HCT116 (cell line): ENCODE results near the gene PMAIP1. TPM values are rescaled to one million over a fixed set of nuclear protein-coding genes. Genes with fewer than 3 reads are reported as not detected.

Source experiments
- ATAC-seq: fragments of 200-7000 bp; cut with Tn5 transposase; 2 replicates; pipeline ENCODE4 v1.9.1; 2020; ENCODE audit warnings: mild to moderate bottlenecking, moderate library complexity
- BruUV-seq: library from RNA; stranded (reverse); fragments of 400-500 nt; replicated peaks from 2 replicates; lab custom pipeline; 2021; lab: Mats Ljungman, UMichigan
- CTCF ChIA-PET: fragments of 300-600 bp; sonication (Branson Sonifier 250); formaldehyde crosslinking; loops from one replicate; lab custom pipeline; 2021; ENCODE audit warnings: antibody characterized with exemption; lab: Charles Lee
- POLR2A ChIA-PET: fragments of 300-600, 350-600 bp; sonication (Branson Sonifier 250); formaldehyde crosslinking; loops from one replicate; lab custom pipeline; 2021; ENCODE audit warnings: antibody characterized with exemption; lab: Charles Lee
- RAD21 ChIA-PET, 2 experiments: fragments of 300-600 bp; sonication (Branson Sonifier 250); formaldehyde crosslinking; loops; one replicate each; lab custom pipeline; 2023; ENCODE audit warnings: low total read pairs in 2 of 2; ENCODE audit not compliant: uncharacterized antibody in 2 of 2, unreplicated experiment in 2 of 2, low non-redundant PET in 1 of 2; lab: Charles Lee
- DNase-seq: peaks from one replicate; pipeline ENCODE4 v3.0.0-alpha.2; 2010; ENCODE audit warnings: low read depth, low spot score
- H2AFZ ChIP-seq: fragments of 200-600 bp; shearing (Covaris generic), sonication (generic); 2 replicates; pipeline ENCODE4 v1.6.1; 2017; ENCODE audit warnings: low read depth, mixed run types, mixed read lengths, antibody characterized with exemption, low read length; ENCODE audit not compliant: poor library complexity, severe bottlenecking
- H3K27ac ChIP-seq: 2 replicates; pipeline ENCODE4 v1.5.1; 2012; ENCODE audit warnings: low read depth, low read length
- H3K27me3 ChIP-seq: fragments of 200-600 bp; sonication (generic); 2 replicates; pipeline ENCODE4 v1.6.1; 2016; ENCODE audit warnings: mixed run types, low read length, mixed read lengths; ENCODE audit not compliant: insufficient read depth
- H3K36me3 ChIP-seq, 2 experiments: fragments of 200-500 bp in 1 of 2; fragments of 200-600 bp in 1 of 2; sonication (Bioruptor generic) in 1 of 2; sonication (generic) in 1 of 2; 2 replicates each; pipeline versions ENCODE4 v1.5.1 to v1.6.1; 2014 to 2016; ENCODE audit warnings: low read length in 2 of 2, inconsistent platforms in 1 of 2, mixed read lengths in 1 of 2, mixed run types in 1 of 2; ENCODE audit not compliant: insufficient read depth in 2 of 2, control insufficient read depth in 1 of 2
- H3K4me1 ChIP-seq, 2 experiments: fragments of 200-600 bp in 1 of 2; sonication (generic) in 1 of 2; 2 replicates each; pipeline versions ENCODE4 v1.5.1 to v1.6.1; 2012 to 2017; ENCODE audit warnings: low read length in 2 of 2, inconsistent platforms in 1 of 2, mild to moderate bottlenecking in 1 of 2, mixed read lengths in 1 of 2, mixed run types in 1 of 2, moderate library complexity in 1 of 2; ENCODE audit not compliant: insufficient read depth in 2 of 2, control insufficient read depth in 1 of 2
- H3K4me2 ChIP-seq: fragments of 200-600 bp; sonication (generic); 2 replicates; pipeline ENCODE4 v1.6.1; 2017; ENCODE audit warnings: mixed run types, low read length, mixed read lengths
- H3K4me3 ChIP-seq, 2 experiments: fragments of 200-600 bp in 1 of 2; sonication (generic) in 1 of 2; replicated peaks in 1 of 2; 2 replicates each; pipeline ENCODE4 v1.5.1; 2011 to 2016; ENCODE audit warnings: low read length in 2 of 2, control low read depth in 1 of 2, low read depth in 1 of 2, mild to moderate bottlenecking in 1 of 2, mixed read lengths in 1 of 2, mixed run types in 1 of 2
- H3K79me2 ChIP-seq: fragments of 200-600 bp; sonication (generic); 2 replicates; pipeline ENCODE4 v1.6.1; 2017; ENCODE audit warnings: mild to moderate bottlenecking, mixed run types, low read length, moderate library complexity, mixed read lengths; ENCODE audit not compliant: insufficient read depth
- H3K9ac ChIP-seq: fragments of 200-600 bp; sonication (generic); 2 replicates; pipeline ENCODE4 v1.6.1; 2016; ENCODE audit warnings: low read length, mixed read lengths
- H3K9me2 ChIP-seq: fragments of 200-600 bp; sonication (generic), shearing (Covaris generic); 2 replicates; pipeline ENCODE4 v1.6.1; 2017; ENCODE audit warnings: mixed run types, mild to moderate bottlenecking, moderate library complexity; ENCODE audit not compliant: insufficient read depth
- H3K9me3 ChIP-seq, 2 experiments: fragments of 200-500 bp in 1 of 2; fragments of 200-600 bp in 1 of 2; sonication (Bioruptor generic) in 1 of 2; sonication (generic) in 1 of 2; 2 replicates each; pipeline ENCODE4 v1.6.1; 2014 to 2017; ENCODE audit warnings: low read length in 2 of 2, mixed read lengths in 2 of 2, inconsistent platforms in 1 of 2, low read depth in 1 of 2, mild to moderate bottlenecking in 1 of 2, mixed run types in 1 of 2, moderate library complexity in 1 of 2; ENCODE audit not compliant: control insufficient read depth in 1 of 2, insufficient read depth in 1 of 2
- H4K20me1 ChIP-seq: fragments of 200-600 bp; sonication (generic), shearing (Covaris generic); 2 replicates; pipeline ENCODE4 v1.6.1; 2017; ENCODE audit warnings: mixed run types, mild to moderate bottlenecking, moderate library complexity; ENCODE audit not compliant: insufficient read depth
- CBX3 ChIP-seq: IDR thresholded peaks from 2 replicates; pipeline ENCODE4 v1.6.1; 2012; ENCODE audit warnings: low read depth
- FOSL1 ChIP-seq: IDR thresholded peaks from 2 replicates; pipeline ENCODE4 v1.6.1; 2012; ENCODE audit warnings: low read depth
- MAX ChIP-seq: IDR thresholded peaks from 2 replicates; pipeline ENCODE4 v1.6.1; 2012
- POLR2AphosphoS5 ChIP-seq: IDR thresholded peaks from 2 replicates; pipeline ENCODE4 v1.6.1; 2011; ENCODE audit warnings: mild to moderate bottlenecking, low read depth, low read length, moderate library complexity
- RAD21 ChIP-seq: IDR thresholded peaks from 2 replicates; pipeline ENCODE4 v1.6.1; 2012; ENCODE audit warnings: low read depth, mild to moderate bottlenecking
- REST ChIP-seq: IDR thresholded peaks from 2 replicates; pipeline ENCODE4 v1.6.1; 2012; ENCODE audit warnings: low read depth
- SIN3A ChIP-seq: IDR thresholded peaks from 2 replicates; pipeline ENCODE4 v1.6.1; 2012; ENCODE audit warnings: low read depth
- SP1 ChIP-seq: IDR thresholded peaks from 2 replicates; pipeline ENCODE4 v1.6.1; 2012; ENCODE audit warnings: low read depth
- SRF ChIP-seq: IDR thresholded peaks from 2 replicates; pipeline ENCODE4 v1.6.1; 2012; ENCODE audit warnings: low read depth
- YY1 ChIP-seq: IDR thresholded peaks from 2 replicates; pipeline ENCODE4 v1.6.1; 2011; ENCODE audit warnings: low read length, low read depth, moderate library complexity, mild to moderate bottlenecking; ENCODE audit not compliant: insufficient replicate concordance; ENCODE audit errors: extremely low read depth
- intact Hi-C: fragments of 100-400 bp; cut with micrococcal nuclease; formaldehyde crosslinking; loops from 2 replicates; pipeline ENCODE4 v1.10.0; 2022
- total RNA-seq: library from RNA; stranded (reverse); gene quantifications from one replicate; pipeline ENCODE4 v1.2.1, GENCODE V29; 2021; ENCODE audit not compliant: unreplicated experiment

The PMAIP1 gene
- total RNA-seq, 1 experiment from 2014 or later: 66.7 TPM

GRCh38 chr18:59852548-59852947 lies 47.2 kb upstream of the PMAIP1 start:
- H3K27ac ChIP-seq: no peak overlapping the region

More at GRCh38 chr18:59852548-59852947, 47.2 kb upstream of the PMAIP1 start:
- H3K27me3 ChIP-seq: no peaks in the 10 kb centered on the region
- no peaks in the 10 kb centered on the region for H3K9me2 ChIP-seq
- no peak overlapping the region for H2AFZ ChIP-seq
- BruUV-seq: no TSS peak
- ATAC-seq: no peak
- no peaks in the 10 kb centered on the region for H3K79me2 ChIP-seq
- ChIA-PET CTCF (no interaction called here), POLR2A (no interaction called here)
- H3K4me2 ChIP-seq: no peak overlapping the region
- no peak overlapping the region for H3K4me3 ChIP-seq
- no peak for DNase-seq
- no peak overlapping the region for H3K9ac ChIP-seq
- no peaks in the 10 kb centered on the region for H3K9me3 ChIP-seq
- H4K20me1 ChIP-seq: no peaks in the 10 kb centered on the region
- H3K36me3 ChIP-seq: no peaks in the 10 kb centered on the region
- intact Hi-C loops: no loop called here
- TF ChIP-seq CBX3: no peak
- no peak for TF ChIP-seq YY1
- TF ChIP-seq SP1: no peak
- TF ChIP-seq SIN3A: no peak
- TF ChIP-seq FOSL1: no peak
- TF ChIP-seq RAD21: no peak
- no peak for TF ChIP-seq SRF
- TF ChIP-seq REST: no peak
- no peak for TF ChIP-seq MAX
- TF ChIP-seq POLR2AphosphoS5: no peak
- TF ChIP-seq, all 23 proteins: peak for 0
- no peaks in the 10 kb centered on the region for H3K4me1 ChIP-seq
- RAD21 ChIA-PET: interaction anchor here in 1 of 2 experiments (1.2 kb wide), 1 partner anchor 12 kb away, joined by 3 read pairs; no protein-coding TSS in a partner anchor
